PFSK-1 (cell line): ENCODE measurements around the gene SNX30.

Source experiments
- FOXP2 ChIP-seq: optimal IDR thresholded peaks from 2 replicates; pipeline ENCODE3; 2011; ENCODE audit warnings: borderline replicate concordance, control low read depth, inconsistent platforms; ENCODE audit not compliant: insufficient read depth; ENCODE audit errors: extremely low read length, extremely low read depth
- POLR2AphosphoS5 ChIP-seq: IDR thresholded peaks from 2 replicates; pipeline ENCODE4 v1.6.1; 2012; ENCODE audit warnings: low read depth, mild to moderate bottlenecking, control low read depth, low read length, moderate library complexity
- SIN3A ChIP-seq: IDR thresholded peaks from 2 replicates; pipeline ENCODE4 v1.6.1; 2012; ENCODE audit warnings: mild to moderate bottlenecking, low read length, moderate library complexity, borderline replicate concordance; ENCODE audit not compliant: insufficient read depth
- TAF1 ChIP-seq: IDR thresholded peaks from 2 replicates; pipeline ENCODE4 v1.6.1; 2012; ENCODE audit warnings: low read length, control low read depth, borderline replicate concordance; ENCODE audit not compliant: insufficient read depth
- TF ChIP-seq, protein P1 (sequence below), 2 experiments: IDR thresholded peaks; 2 replicates each; pipeline versions ENCODE4 v1.6.1 to v1.8.0; 2011 to 2012; ENCODE audit warnings: low read depth in 2 of 2, low read length in 2 of 2, control low read depth in 1 of 2, inconsistent platforms in 1 of 2, mild to moderate bottlenecking in 1 of 2, moderate library complexity in 1 of 2; ENCODE audit not compliant: insufficient read depth in 1 of 2

SNX30 gene

DNA sequence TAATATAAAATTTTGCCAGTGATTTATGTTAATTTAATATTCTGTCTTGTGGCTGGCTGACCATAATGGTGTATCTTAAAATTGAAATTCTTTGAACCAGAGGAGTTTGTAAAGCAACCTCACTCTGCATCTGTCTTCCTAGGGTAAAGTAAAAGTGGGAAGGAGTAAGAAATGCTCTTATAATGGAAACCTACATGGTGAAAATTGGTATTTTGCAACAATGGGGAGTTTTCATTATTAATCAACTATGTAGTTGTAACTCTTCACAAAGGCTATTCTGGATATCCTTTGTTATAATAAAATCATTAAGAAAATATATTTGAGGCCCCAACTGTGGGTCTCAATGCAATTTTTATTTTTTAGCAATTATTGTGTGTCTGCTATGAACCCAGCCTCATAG lies 44.2 kb downstream of the SNX30 start:
- TF ChIP-seq POLR2AphosphoS5: no peak
- TF ChIP-seq TAF1: no peak
- no peak for TF ChIP-seq FOXP2
- TF ChIP-seq SIN3A: no peak
- TF ChIP-seq, protein P1, sequence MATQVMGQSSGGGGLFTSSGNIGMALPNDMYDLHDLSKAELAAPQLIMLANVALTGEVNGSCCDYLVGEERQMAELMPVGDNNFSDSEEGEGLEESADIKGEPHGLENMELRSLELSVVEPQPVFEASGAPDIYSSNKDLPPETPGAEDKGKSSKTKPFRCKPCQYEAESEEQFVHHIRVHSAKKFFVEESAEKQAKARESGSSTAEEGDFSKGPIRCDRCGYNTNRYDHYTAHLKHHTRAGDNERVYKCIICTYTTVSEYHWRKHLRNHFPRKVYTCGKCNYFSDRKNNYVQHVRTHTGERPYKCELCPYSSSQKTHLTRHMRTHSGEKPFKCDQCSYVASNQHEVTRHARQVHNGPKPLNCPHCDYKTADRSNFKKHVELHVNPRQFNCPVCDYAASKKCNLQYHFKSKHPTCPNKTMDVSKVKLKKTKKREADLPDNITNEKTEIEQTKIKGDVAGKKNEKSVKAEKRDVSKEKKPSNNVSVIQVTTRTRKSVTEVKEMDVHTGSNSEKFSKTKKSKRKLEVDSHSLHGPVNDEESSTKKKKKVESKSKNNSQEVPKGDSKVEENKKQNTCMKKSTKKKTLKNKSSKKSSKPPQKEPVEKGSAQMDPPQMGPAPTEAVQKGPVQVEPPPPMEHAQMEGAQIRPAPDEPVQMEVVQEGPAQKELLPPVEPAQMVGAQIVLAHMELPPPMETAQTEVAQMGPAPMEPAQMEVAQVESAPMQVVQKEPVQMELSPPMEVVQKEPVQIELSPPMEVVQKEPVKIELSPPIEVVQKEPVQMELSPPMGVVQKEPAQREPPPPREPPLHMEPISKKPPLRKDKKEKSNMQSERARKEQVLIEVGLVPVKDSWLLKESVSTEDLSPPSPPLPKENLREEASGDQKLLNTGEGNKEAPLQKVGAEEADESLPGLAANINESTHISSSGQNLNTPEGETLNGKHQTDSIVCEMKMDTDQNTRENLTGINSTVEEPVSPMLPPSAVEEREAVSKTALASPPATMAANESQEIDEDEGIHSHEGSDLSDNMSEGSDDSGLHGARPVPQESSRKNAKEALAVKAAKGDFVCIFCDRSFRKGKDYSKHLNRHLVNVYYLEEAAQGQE (IDR thresholded peaks at IDR 0.05; ENCODE audit: insufficient read depth in 1 of 2, low read depth in 2 of 2, low read length in 2 of 2): no peak

DNA sequence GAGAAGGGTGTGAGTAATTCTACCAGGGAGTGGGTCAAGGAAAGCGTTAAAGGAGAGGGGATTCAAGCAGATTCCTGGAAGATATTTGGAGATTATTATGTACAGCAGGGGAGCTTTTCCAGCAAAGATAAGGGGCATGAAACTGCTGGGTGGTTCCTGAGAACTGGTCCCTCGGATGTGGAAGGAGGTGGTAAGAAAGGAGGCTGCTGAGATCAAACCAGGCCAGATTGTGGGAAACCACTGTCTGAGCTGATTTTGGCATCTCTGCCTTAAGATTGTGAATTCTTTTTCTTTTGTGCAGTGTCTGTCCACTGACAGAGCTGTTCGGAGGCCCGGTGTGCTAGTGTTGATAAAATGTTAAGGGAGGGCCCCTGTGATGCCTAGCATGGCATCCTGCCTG lies 45.4 kb downstream of the SNX30 start:
- no peak for TF ChIP-seq TAF1
- TF ChIP-seq SIN3A: no peak
- TF ChIP-seq, protein P1 (IDR thresholded peaks at IDR 0.05; ENCODE audit: insufficient read depth in 1 of 2, low read depth in 2 of 2, low read length in 2 of 2): no peak
- TF ChIP-seq POLR2AphosphoS5: no peak

- no peak for TF ChIP-seq FOXP2
- TF ChIP-seq SIN3A: no peak
- TF ChIP-seq, protein P1 (IDR thresholded peaks at IDR 0.05; ENCODE audit: insufficient read depth in 1 of 2, low read depth in 2 of 2, low read length in 2 of 2): no peak
- no peak for TF ChIP-seq POLR2AphosphoS5
- no peak for TF ChIP-seq TAF1
Measured at GRCh38 chr9:112796485-112796884, 45.9 kb downstream of the SNX30 start.

- TF ChIP-seq POLR2AphosphoS5: no peak
- TF ChIP-seq SIN3A: no peak
- TF ChIP-seq TAF1: no peak
- TF ChIP-seq, protein P1 (IDR thresholded peaks at IDR 0.05; ENCODE audit: insufficient read depth in 1 of 2, low read depth in 2 of 2, low read length in 2 of 2): no peak
- TF ChIP-seq FOXP2: no peak
Measured at GRCh38 chr9:112809351-112809848, 58.8 kb downstream of the SNX30 start.

DNA sequence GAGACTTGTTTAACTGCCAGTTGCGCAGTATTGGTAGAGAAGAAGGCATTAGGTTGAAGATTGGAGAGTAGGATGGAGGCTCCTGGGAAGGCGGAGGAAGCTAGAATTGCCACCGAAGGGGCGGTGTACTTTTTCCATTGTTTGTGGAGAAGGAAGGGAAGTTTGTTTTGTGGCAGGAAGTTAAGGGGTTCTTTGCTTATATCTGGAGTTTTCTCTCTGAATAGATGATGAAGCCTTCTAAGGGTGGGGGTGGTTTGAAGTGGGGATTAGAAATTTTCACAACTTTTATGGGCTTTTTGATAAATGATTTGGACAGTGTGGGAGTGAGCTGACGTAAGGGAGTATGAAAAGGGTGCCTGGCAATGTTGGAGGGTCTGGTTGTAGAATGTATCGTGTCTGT lies 59.3 kb downstream of the SNX30 start:
- no peak for TF ChIP-seq TAF1
- TF ChIP-seq, protein P1 (IDR thresholded peaks at IDR 0.05; ENCODE audit: insufficient read depth in 1 of 2, low read depth in 2 of 2, low read length in 2 of 2): no peak
- no peak for TF ChIP-seq POLR2AphosphoS5
- no peak for TF ChIP-seq FOXP2
- no peak for TF ChIP-seq SIN3A
